SK-N-SH (cell line): ENCODE measurements around the gene ATP5F1E. TPM values are rescaled to one million over a fixed set of nuclear protein-coding genes. Genes with fewer than 3 reads are reported as not detected.

ENCODE experiments used
- CTCF ChIA-PET: fragments of 300-600, 350-600 bp; formaldehyde crosslinking; extraction: SDS; loops from one replicate; lab custom pipeline; 2021; lab: Yijun Ruan, JAX
- POLR2A ChIA-PET: fragments of 350-600 bp; sonication (Branson Sonifier 250); formaldehyde crosslinking; extraction: SDS; loops from one replicate; lab custom pipeline; 2020; ENCODE audit warnings: antibody characterized with exemption, inconsistent platforms; lab: Yijun Ruan, JAX
- DNase-seq: peaks from one replicate; pipeline ENCODE4 v3.0.0; 2012
- H2AFZ ChIP-seq: fragments of 200-600 bp; sonication (generic); 2 replicates; pipeline ENCODE4 v1.8.1; 2016; ENCODE audit warnings: antibody characterized with exemption, mild to moderate bottlenecking, low read depth
- H3F3A ChIP-seq: fragments of 200-600 bp; sonication (generic); replicated peaks from 2 replicates; pipeline ENCODE3; 2016; ENCODE audit warnings: antibody characterized with exemption, mild to moderate bottlenecking; ENCODE audit not compliant: insufficient read depth
- H3K27ac ChIP-seq, 2 experiments: fragments of 200-500 bp in 1 of 2; fragments of 200-600 bp in 1 of 2; sonication (Bioruptor generic) in 1 of 2; sonication (generic), shearing (Covaris generic) in 1 of 2; 2 replicates each; pipeline versions ENCODE4 v1.5.1 to v1.6.1; 2014 to 2016; ENCODE audit warnings: low read depth in 2 of 2, inconsistent platforms in 1 of 2, low read length in 1 of 2, mild to moderate bottlenecking in 1 of 2, mixed read lengths in 1 of 2
- H3K27me3 ChIP-seq: fragments of 200-600 bp; sonication (generic), shearing (Covaris generic); 2 replicates; pipeline ENCODE4 v1.6.1; 2016; ENCODE audit warnings: mixed run types; ENCODE audit not compliant: insufficient read depth
- H3K36me3 ChIP-seq, 2 experiments: fragments of 200-500 bp in 1 of 2; fragments of 200-600 bp in 1 of 2; sonication (Bioruptor generic) in 1 of 2; sonication (generic) in 1 of 2; replicated peaks in 1 of 2; 2 replicates each; pipeline versions ENCODE3 to v1.5.1; 2014 to 2016; ENCODE audit warnings: low read length in 1 of 2, mild to moderate bottlenecking in 1 of 2; ENCODE audit not compliant: insufficient read depth in 2 of 2, control insufficient read depth in 1 of 2
- H3K4me1 ChIP-seq, 2 experiments: fragments of 200-500 bp in 1 of 2; fragments of 200-600 bp in 1 of 2; sonication (Bioruptor generic) in 1 of 2; sonication (generic), shearing (Covaris generic) in 1 of 2; 2 replicates each; pipeline versions ENCODE4 v1.5.1 to v1.6.1; 2014 to 2016; ENCODE audit warnings: low read depth in 1 of 2, low read length in 1 of 2, mixed run types in 1 of 2; ENCODE audit not compliant: insufficient read depth in 2 of 2, control insufficient read depth in 1 of 2
- H3K4me2 ChIP-seq: fragments of 200-600 bp; sonication (generic), shearing (Covaris generic); 2 replicates; pipeline ENCODE4 v1.6.1; 2017; ENCODE audit warnings: mixed run types
- H3K4me3 ChIP-seq, 2 experiments: fragments of 200-500 bp in 1 of 2; fragments of 200-600 bp in 1 of 2; sonication (Bioruptor generic) in 1 of 2; sonication (generic), shearing (Covaris generic) in 1 of 2; 2 replicates each; pipeline versions ENCODE4 v1.5.1 to v1.8.1; 2014 to 2016; ENCODE audit warnings: low read depth in 2 of 2, inconsistent platforms in 1 of 2, low read length in 1 of 2, mild to moderate bottlenecking in 1 of 2, mixed read lengths in 1 of 2, moderate library complexity in 1 of 2
- H3K79me2 ChIP-seq: fragments of 200-600 bp; sonication (generic); 2 replicates; pipeline ENCODE4 v1.8.1; 2017; ENCODE audit warnings: mild to moderate bottlenecking; ENCODE audit not compliant: insufficient read depth
- H3K9ac ChIP-seq: fragments of 200-600 bp; sonication (generic); 2 replicates; pipeline ENCODE4 v1.6.1; 2017; ENCODE audit warnings: mixed run types
- H3K9me2 ChIP-seq: fragments of 200-600 bp; sonication (generic); 2 replicates; pipeline ENCODE4 v1.6.1; 2017; ENCODE audit warnings: mixed run types
- H3K9me3 ChIP-seq: fragments of 200-600 bp; sonication (generic); 2 replicates; pipeline ENCODE4 v1.6.1; 2017; ENCODE audit warnings: mixed run types, mild to moderate bottlenecking, moderate library complexity
- H4K20me1 ChIP-seq: fragments of 200-600 bp; sonication (generic); 2 replicates; pipeline ENCODE4 v1.6.1; 2017; ENCODE audit warnings: mild to moderate bottlenecking, mixed run types; ENCODE audit not compliant: insufficient read depth
- CHD2 ChIP-seq: fragments of 150-350 bp; IDR thresholded peaks from 2 replicates; pipeline ENCODE4 v1.6.1; 2018; ENCODE audit warnings: low read length; ENCODE audit not compliant: partially characterized antibody
- ELF1 ChIP-seq: IDR thresholded peaks from 2 replicates; pipeline ENCODE4 v1.4.0; 2012
- EP300 ChIP-seq, 2 experiments: IDR thresholded peaks; 2 replicates each; pipeline versions ENCODE4 v1.4.0 to v1.6.1; 2012; ENCODE audit warnings: borderline replicate concordance in 1 of 2, low read depth in 1 of 2, low read length in 1 of 2
- EZH2phosphoT487 ChIP-seq: fragments of 200-600 bp; sonication (generic); IDR thresholded peaks from 2 replicates; pipeline ENCODE4 v1.6.1; 2017; ENCODE audit warnings: low read depth, mixed run types, mild to moderate bottlenecking, antibody characterized with exemption, moderate library complexity, borderline replicate concordance
- FOXJ3 ChIP-seq: sonication (generic); formaldehyde crosslinking; IDR thresholded peaks from 2 replicates; pipeline ENCODE4 v1.5.1; 2020; ENCODE audit warnings: mild to moderate bottlenecking, missing genetic modification reagents
- FOXM1 ChIP-seq: IDR thresholded peaks from 2 replicates; pipeline ENCODE4 v1.4.0; 2012; ENCODE audit warnings: low read depth, mild to moderate bottlenecking
- GABPA ChIP-seq: IDR thresholded peaks from 2 replicates; pipeline ENCODE4 v1.4.0; 2012; ENCODE audit warnings: low read depth, mild to moderate bottlenecking
- GATA2 ChIP-seq: sonication (generic); formaldehyde crosslinking; IDR thresholded peaks from 2 replicates; pipeline ENCODE4 v1.5.0; 2020; ENCODE audit warnings: mild to moderate bottlenecking, missing genetic modification reagents
- NRF1 ChIP-seq: IDR thresholded peaks from 2 replicates; pipeline ENCODE4 v1.6.1; 2012; ENCODE audit warnings: low read depth, mild to moderate bottlenecking, low read length
- POLR2AphosphoS5 ChIP-seq: IDR thresholded peaks from 2 replicates; pipeline ENCODE4 v1.6.1; 2012; ENCODE audit warnings: low read depth, low read length
- RAD21 ChIP-seq: IDR thresholded peaks from 2 replicates; pipeline ENCODE4 v1.6.1; 2012; ENCODE audit warnings: mild to moderate bottlenecking, low read length
- RFX5 ChIP-seq: IDR thresholded peaks from 2 replicates; pipeline ENCODE4 v1.6.1; 2012; ENCODE audit warnings: mild to moderate bottlenecking, improper control_type of control experiment, low read length
- RXRA ChIP-seq: IDR thresholded peaks from 2 replicates; pipeline ENCODE4 v1.4.0; 2012; ENCODE audit warnings: low read depth, mild to moderate bottlenecking, borderline replicate concordance
- SIN3A ChIP-seq: IDR thresholded peaks from 2 replicates; pipeline ENCODE4 v1.6.1; 2012; ENCODE audit warnings: low read depth, mild to moderate bottlenecking, low read length, moderate library complexity, borderline replicate concordance
- SMC3 ChIP-seq: IDR thresholded peaks from 2 replicates; pipeline ENCODE4 v1.6.1; 2012; ENCODE audit warnings: low read depth, low read length, improper control_type of control experiment
- TAF1 ChIP-seq: IDR thresholded peaks from 2 replicates; pipeline ENCODE4 v1.6.1; 2012; ENCODE audit warnings: low read depth, mild to moderate bottlenecking, low read length, moderate library complexity, borderline replicate concordance
- YY1 ChIP-seq: IDR thresholded peaks from 2 replicates; pipeline ENCODE4 v1.4.0; 2012; ENCODE audit warnings: low read depth, mild to moderate bottlenecking
- WGBS: methylation state at CpG from one replicate; pipeline ENCODE4 v1.1.6; 2017; ENCODE audit warnings: low lambda C conversion rate; 5-methylcytosine and 5-hydroxymethylcytosine counted together
- polyA plus RNA-seq, 3 experiments: library from polyadenylated mRNA; depleted of rRNA; stranded (reverse); fragments of >200 nt; gene quantifications; 2 replicates each; pipeline ENCODE4 v1.2.3, GENCODE V29; 2012
- TF ChIP-seq, protein P1 (sequence below): IDR thresholded peaks from 2 replicates; pipeline ENCODE4; 2012
- TF ChIP-seq, protein P2 (sequence below): IDR thresholded peaks from 2 replicates; pipeline ENCODE4 v1.4.0; 2012; ENCODE audit warnings: low read depth, borderline replicate concordance
- TF ChIP-seq, protein P3 (sequence below): IDR thresholded peaks from 2 replicates; pipeline ENCODE4 v1.4.0; 2012; ENCODE audit warnings: low read depth

The ATP5F1E gene
- polyA plus RNA-seq, 1 of the 3 experiments (the other 2 are of a cell fraction): 60.8 TPM

DNA sequence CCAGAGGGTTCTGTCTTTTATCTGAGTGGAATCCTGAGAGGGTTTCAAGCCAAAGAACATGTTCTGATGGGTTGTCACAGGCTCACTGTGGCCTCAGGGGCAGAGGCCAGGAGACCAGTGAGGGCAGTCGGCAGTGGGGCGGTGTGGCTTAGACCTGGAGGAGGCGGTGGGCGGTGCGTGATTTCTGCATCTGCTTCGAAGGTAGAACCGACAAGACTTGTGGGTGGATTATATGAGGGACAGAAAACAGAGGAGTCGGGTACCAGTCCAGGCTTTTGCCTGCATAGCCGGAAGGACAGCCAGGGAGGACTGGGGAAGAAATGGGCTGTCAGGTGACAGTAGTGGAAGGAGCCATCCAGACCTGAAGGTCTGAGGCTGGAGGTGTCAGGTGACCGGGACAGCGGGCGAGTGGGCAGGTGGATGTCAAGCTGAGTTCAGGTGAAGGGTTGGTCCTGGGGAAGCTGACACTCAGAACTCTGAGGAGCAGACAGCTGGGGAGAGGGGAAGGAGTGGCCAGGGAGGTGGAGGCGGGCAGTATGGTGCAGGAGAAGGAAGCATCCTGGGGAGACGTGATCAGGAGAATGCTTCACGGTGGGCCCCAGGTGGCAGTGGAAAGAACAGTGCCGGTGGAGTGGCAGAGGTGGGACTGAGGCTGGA, 28.2 kb downstream of the ATP5F1E start:
- no peaks in the 10 kb centered on the region for H3F3A ChIP-seq
- H3K4me1 ChIP-seq: peaks cover 0 to 3% of the 10 kb centered on the region in 2 experiments; a peak in 1 of 4 replicates
- CTCF ChIA-PET: no interaction called here
- H3K4me2 ChIP-seq: no peak overlapping the region
- no peaks in the 10 kb centered on the region for H3K79me2 ChIP-seq
- H3K27ac ChIP-seq: no peak overlapping the region
- H3K9me3 ChIP-seq: no peaks in the 10 kb centered on the region
- 94% methylated on average over 16 of the region's 16 CpGs for WGBS
- TF ChIP-seq SMC3 (no peak), FOXJ3 (CRISPR knock-in tag) (no peak), EZH2phosphoT487 (no peak), CHD2 (no peak), SIN3A (no peak), NRF1 (no peak), RAD21 (no peak)
- TF ChIP-seq, protein P1, sequence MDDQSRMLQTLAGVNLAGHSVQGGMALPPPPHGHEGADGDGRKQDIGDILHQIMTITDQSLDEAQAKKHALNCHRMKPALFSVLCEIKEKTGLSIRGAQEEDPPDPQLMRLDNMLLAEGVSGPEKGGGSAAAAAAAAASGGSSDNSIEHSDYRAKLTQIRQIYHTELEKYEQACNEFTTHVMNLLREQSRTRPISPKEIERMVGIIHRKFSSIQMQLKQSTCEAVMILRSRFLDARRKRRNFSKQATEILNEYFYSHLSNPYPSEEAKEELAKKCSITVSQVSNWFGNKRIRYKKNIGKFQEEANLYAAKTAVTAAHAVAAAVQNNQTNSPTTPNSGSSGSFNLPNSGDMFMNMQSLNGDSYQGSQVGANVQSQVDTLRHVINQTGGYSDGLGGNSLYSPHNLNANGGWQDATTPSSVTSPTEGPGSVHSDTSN: no peak
- no peak overlapping the region for H3K4me3 ChIP-seq
- no peaks in the 10 kb centered on the region for H3K36me3 ChIP-seq
- no peaks in the 10 kb centered on the region for H4K20me1 ChIP-seq
- no peak overlapping the region for H2AFZ ChIP-seq
- H3K9ac ChIP-seq: no peak overlapping the region
- H3K9me2 ChIP-seq: no peaks in the 10 kb centered on the region
- POLR2A ChIA-PET: no interaction called here
- DNase-seq: no peak
- H3K27me3 ChIP-seq: no peaks in the 10 kb centered on the region

DNA sequence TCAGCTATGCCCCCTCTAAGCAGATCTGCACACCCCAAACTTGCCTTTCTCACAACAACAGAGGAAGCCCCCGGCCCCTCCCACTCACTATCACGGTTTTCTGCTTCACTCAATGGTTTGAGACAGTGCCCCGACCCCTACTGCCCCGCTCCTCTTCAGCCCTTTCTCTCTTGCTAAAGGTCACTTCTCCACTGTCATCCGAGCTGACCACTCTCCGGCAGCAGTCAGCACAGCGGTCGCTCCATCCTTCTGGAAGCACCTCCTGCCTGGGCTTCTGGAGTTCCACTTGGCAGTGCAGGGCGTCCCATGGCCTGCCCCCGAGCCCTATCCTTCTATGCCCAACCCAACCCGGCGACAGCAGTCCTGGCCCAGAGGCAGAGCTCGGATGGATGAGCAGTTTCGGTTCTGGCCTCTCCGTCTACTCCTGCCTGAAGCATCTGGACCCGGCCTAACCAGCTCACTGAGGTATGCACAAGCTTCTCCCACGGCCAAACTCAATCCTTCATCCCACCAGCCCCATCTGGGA, 29.2 kb downstream of the ATP5F1E start:
- H3F3A ChIP-seq: no peaks in the 10 kb centered on the region
- POLR2A ChIA-PET: no interaction called here
- H3K27ac ChIP-seq: no peak overlapping the region
- no peak overlapping the region for H3K4me3 ChIP-seq
- no peaks in the 10 kb centered on the region for H4K20me1 ChIP-seq
- H3K4me2 ChIP-seq: no peak overlapping the region
- H3K9me2 ChIP-seq: no peaks in the 10 kb centered on the region
- H3K79me2 ChIP-seq: no peaks in the 10 kb centered on the region
- CTCF ChIA-PET: no interaction called here
- no peaks in the 10 kb centered on the region for H3K36me3 ChIP-seq
- H3K9ac ChIP-seq: no peak overlapping the region
- H3K4me1 ChIP-seq: peaks cover 0 to 3% of the 10 kb centered on the region in 2 experiments; a peak in 1 of 4 replicates
- TF ChIP-seq ELF1: no peak
- TF ChIP-seq GATA2 (CRISPR knock-in tag): no peak
- TF ChIP-seq RFX5: no peak
- TF ChIP-seq YY1: no peak
- TF ChIP-seq, protein P2, sequence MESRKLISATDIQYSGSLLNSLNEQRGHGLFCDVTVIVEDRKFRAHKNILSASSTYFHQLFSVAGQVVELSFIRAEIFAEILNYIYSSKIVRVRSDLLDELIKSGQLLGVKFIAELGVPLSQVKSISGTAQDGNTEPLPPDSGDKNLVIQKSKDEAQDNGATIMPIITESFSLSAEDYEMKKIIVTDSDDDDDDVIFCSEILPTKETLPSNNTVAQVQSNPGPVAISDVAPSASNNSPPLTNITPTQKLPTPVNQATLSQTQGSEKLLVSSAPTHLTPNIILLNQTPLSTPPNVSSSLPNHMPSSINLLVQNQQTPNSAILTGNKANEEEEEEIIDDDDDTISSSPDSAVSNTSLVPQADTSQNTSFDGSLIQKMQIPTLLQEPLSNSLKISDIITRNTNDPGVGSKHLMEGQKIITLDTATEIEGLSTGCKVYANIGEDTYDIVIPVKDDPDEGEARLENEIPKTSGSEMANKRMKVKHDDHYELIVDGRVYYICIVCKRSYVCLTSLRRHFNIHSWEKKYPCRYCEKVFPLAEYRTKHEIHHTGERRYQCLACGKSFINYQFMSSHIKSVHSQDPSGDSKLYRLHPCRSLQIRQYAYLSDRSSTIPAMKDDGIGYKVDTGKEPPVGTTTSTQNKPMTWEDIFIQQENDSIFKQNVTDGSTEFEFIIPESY: no peak
- TF ChIP-seq RXRA: no peak
- no peak for TF ChIP-seq POLR2AphosphoS5
- TF ChIP-seq FOXM1: no peak
- no peak for TF ChIP-seq FOXJ3 (CRISPR knock-in tag)
- TF ChIP-seq EP300 (IDR thresholded peaks at IDR 0.05; ENCODE audit: borderline replicate concordance in 1 of 2, low read depth in 1 of 2, low read length in 1 of 2): no peak
- no peak for TF ChIP-seq TAF1
- no peak for TF ChIP-seq CHD2
- TF ChIP-seq, protein P3, sequence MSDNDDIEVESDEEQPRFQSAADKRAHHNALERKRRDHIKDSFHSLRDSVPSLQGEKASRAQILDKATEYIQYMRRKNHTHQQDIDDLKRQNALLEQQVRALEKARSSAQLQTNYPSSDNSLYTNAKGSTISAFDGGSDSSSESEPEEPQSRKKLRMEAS: no peak
- no peak for TF ChIP-seq GABPA
- WGBS: 71% methylated on average over 12 of the region's 17 CpGs
- no peak overlapping the region for H2AFZ ChIP-seq
- no peak for DNase-seq
- H3K27me3 ChIP-seq: no peaks in the 10 kb centered on the region
- H3K9me3 ChIP-seq: no peaks in the 10 kb centered on the region
